ENCODE results near the gene DNAH2. TPM values are rescaled to one million over a fixed set of nuclear protein-coding genes. Genes with fewer than 3 reads are reported as not detected.

Gene DNAH2
- total and polyA plus RNA-seq, 2 of the 13 experiments (the other 11 are each of a cell fraction or from before 2014, with no cell fraction given): not detected

DNA sequence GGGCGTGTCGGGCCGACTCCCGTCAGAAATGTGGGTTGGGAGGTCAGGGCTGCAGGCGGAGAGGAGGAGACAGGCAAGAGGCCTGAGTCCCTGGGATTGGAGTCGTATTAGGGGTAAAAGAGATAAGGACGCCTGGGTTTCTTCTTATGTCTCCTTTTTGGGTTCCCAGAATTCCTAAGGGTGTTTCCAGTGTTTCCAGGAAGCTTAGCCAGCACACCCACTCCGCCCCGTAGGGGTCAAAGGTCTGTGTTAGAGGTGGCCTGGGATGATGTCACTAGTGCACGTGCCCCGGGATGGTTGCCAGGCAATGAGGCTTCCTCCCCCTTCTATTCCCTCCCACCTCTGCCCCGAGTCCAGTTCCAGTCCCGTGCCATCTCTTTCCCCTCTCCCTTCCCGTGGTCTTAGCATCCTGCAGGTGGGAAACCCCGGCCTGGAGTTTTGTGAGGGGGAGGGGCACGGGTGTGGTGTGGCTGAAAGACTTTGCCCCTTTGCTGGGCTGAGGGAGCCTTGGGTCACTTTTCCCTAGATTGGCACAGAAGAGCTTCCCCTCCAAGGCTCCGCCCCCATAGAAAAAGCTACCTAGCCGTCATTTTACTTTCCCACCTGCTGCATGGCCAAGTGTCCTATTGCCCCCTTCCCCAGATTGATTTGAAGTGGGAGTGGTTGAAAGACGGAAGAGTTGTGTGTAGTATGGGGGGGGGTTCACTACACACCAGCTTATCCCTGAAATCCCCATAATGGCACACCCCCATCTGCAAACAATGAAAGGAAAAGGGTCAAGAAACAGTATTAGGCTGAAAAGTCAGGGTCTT is 119.3 kb downstream of the DNAH2 start (continued):
- TF ChIP-seq ZNF766 (CRISPR knock-in tag; IDR thresholded peaks at IDR 0.05; ENCODE audit: borderline replicate concordance): no peak
- TF ChIP-seq RNF2 (conservative IDR thresholded peaks at IDR 0.05; ENCODE audit: low read depth): peak; percentile 76; the same call in 1 of the 2 replicates
- TF ChIP-seq ATF7 (IDR thresholded peaks at IDR 0.05): peak; percentile 95
- TF ChIP-seq ATF7 (CRISPR knock-in tag; IDR thresholded peaks at IDR 0.05): peak; percentile 99
- TF ChIP-seq ZNF20 (CRISPR knock-in tag; IDR thresholded peaks at IDR 0.05): no peak
- no peak for TF ChIP-seq ZNF282 (IDR thresholded peaks at IDR 0.05; ENCODE audit: partially characterized antibody)
- peak; percentile 91 for TF ChIP-seq ESRRA (CRISPR knock-in tag; IDR thresholded peaks at IDR 0.05; ENCODE audit: low read depth)
- TF ChIP-seq, protein P1, sequence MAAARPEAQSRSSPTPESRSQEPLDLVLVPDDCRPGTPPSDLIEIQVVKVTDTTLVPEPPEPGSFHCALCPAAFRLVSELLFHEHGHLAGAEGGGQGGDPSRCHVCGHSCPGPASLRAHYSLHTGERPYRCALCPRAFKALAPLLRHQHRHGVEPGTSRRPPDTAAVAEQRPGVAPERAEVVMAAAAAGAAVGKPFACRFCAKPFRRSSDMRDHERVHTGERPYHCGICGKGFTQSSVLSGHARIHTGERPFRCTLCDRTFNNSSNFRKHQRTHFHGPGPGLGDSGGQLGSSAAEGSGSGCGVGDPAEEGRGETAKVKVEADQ (CRISPR knock-in tag; IDR thresholded peaks at IDR 0.05; ENCODE audit: borderline replicate concordance): no peak
- TF ChIP-seq MIXL1 (CRISPR knock-in tag; IDR thresholded peaks at IDR 0.05): peak; percentile 83; the same call in 1 of the 2 replicates
- no peak for TF ChIP-seq ZNF235 (CRISPR knock-in tag; IDR thresholded peaks at IDR 0.05; ENCODE audit: borderline replicate concordance)
- peak; percentile 79 for TF ChIP-seq ELF1 (CRISPR knock-in tag; IDR thresholded peaks at IDR 0.05)
- TF ChIP-seq ZNF615 (CRISPR knock-in tag; IDR thresholded peaks at IDR 0.05; ENCODE audit: borderline replicate concordance): no peak
- TF ChIP-seq, protein P2, sequence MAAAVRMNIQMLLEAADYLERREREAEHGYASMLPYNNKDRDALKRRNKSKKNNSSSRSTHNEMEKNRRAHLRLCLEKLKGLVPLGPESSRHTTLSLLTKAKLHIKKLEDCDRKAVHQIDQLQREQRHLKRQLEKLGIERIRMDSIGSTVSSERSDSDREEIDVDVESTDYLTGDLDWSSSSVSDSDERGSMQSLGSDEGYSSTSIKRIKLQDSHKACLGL (CRISPR knock-in tag; IDR thresholded peaks at IDR 0.05): peak; percentile 41; the same call in 1 of the 2 replicates
- TF ChIP-seq WIZ (CRISPR knock-in tag; IDR thresholded peaks at IDR 0.05): no peak
- peak; percentile 79 for TF ChIP-seq ZNF501 (CRISPR knock-in tag; IDR thresholded peaks at IDR 0.05)
- peak; percentile 43 for TF ChIP-seq ZNF816 (CRISPR knock-in tag; IDR thresholded peaks at IDR 0.05; ENCODE audit: borderline replicate concordance)
- TF ChIP-seq RFX5 (IDR thresholded peaks at IDR 0.05; ENCODE audit: low read depth, low read length): peak; percentile 78
- TF ChIP-seq SIX4 (CRISPR knock-in tag; IDR thresholded peaks at IDR 0.05): peak; percentile 79
- peak; percentile 14 for TF ChIP-seq SRSF1 (optimal IDR thresholded peaks at IDR 0.05; ENCODE audit: low read depth, low read length)
- TF ChIP-seq HNRNPUL1 (IDR thresholded peaks at IDR 0.05; ENCODE audit: low read depth, low read length): no peak
- TF ChIP-seq ZNF33A (CRISPR knock-in tag; IDR thresholded peaks at IDR 0.05; ENCODE audit: borderline replicate concordance): peak; percentile 88; the same call in 1 of the 2 replicates
- TF ChIP-seq SRSF9 (IDR thresholded peaks at IDR 0.05; ENCODE audit: borderline replicate concordance, insufficient read depth, low read depth, low read length, poor library complexity, severe bottlenecking): no peak
- no peak for TF ChIP-seq ZNF44 (CRISPR knock-in tag; IDR thresholded peaks at IDR 0.05)
- TF ChIP-seq, protein P3, sequence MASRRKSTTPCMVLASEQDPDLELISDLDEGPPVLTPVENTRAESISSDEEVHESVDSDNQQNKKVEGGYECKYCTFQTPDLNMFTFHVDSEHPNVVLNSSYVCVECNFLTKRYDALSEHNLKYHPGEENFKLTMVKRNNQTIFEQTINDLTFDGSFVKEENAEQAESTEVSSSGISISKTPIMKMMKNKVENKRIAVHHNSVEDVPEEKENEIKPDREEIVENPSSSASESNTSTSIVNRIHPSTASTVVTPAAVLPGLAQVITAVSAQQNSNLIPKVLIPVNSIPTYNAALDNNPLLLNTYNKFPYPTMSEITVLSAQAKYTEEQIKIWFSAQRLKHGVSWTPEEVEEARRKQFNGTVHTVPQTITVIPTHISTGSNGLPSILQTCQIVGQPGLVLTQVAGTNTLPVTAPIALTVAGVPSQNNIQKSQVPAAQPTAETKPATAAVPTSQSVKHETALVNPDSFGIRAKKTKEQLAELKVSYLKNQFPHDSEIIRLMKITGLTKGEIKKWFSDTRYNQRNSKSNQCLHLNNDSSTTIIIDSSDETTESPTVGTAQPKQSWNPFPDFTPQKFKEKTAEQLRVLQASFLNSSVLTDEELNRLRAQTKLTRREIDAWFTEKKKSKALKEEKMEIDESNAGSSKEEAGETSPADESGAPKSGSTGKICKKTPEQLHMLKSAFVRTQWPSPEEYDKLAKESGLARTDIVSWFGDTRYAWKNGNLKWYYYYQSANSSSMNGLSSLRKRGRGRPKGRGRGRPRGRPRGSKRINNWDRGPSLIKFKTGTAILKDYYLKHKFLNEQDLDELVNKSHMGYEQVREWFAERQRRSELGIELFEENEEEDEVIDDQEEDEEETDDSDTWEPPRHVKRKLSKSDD (CRISPR knock-in tag; IDR thresholded peaks at IDR 0.05; ENCODE audit: low read depth): peak; percentile 66
- 0 out of 2 replicates have a peak, but pooled peaks have one; percentile 32 for TF ChIP-seq ZNF761 (CRISPR knock-in tag; conservative IDR thresholded peaks at IDR 0.05)
- peak; percentile 96 for TF ChIP-seq SKI (IDR thresholded peaks at IDR 0.05; ENCODE audit: partially characterized antibody)
- TF ChIP-seq HNRNPLL (IDR thresholded peaks at IDR 0.05; ENCODE audit: low read depth, low read length, poor library complexity, severe bottlenecking): no peak
- TF ChIP-seq PHF20 (CRISPR knock-in tag; IDR thresholded peaks at IDR 0.05): peak; percentile 76; the same call in 1 of the 2 replicates
